Upper lobe of left lung (tissue), 6 donors: ENCODE results near the gene PLK3. TPM values are rescaled to one million over a fixed set of nuclear protein-coding genes. Genes with fewer than 3 reads are reported as not detected.
A peak's percentile ranks its signal among the peaks of the same experiment; 100 is the strongest.

ENCODE experiments used
- ATAC-seq, 2 donors: fragments of 200-7000 bp; cut with Tn5 transposase; one replicate each; pipeline ENCODE4 v1.9.1; 2022; ENCODE audit warnings: mild to moderate bottlenecking in 2 of 2, moderate library complexity in 2 of 2; ENCODE audit not compliant: low FRiP score in 2 of 2
- DNase-seq, 2 donors: peaks; one replicate each; pipeline ENCODE4 v3.0.0-alpha.2; 2019 to 2020
- H3K27ac ChIP-seq, 4 donors: fragments of 200-600 bp; sonication (generic); one replicate each; pipeline ENCODE4 v1.5.1; 2016 to 2019
- H3K27me3 ChIP-seq, 4 donors: fragments of 200-600 bp; sonication (generic); one replicate each; pipeline ENCODE4 v1.5.1; 2017 to 2019
- H3K36me3 ChIP-seq, 4 donors: fragments of 200-600 bp; sonication (generic); one replicate each; pipeline ENCODE4 v1.5.1; 2016 to 2019
- H3K4me1 ChIP-seq, 4 donors: fragments of 200-600 bp; sonication (generic); one replicate each; pipeline ENCODE4 v1.5.1; 2018 to 2019
- H3K4me3 ChIP-seq, 4 donors: fragments of 200-600 bp; sonication (generic); one replicate each; pipeline ENCODE4 v1.5.1; 2017 to 2019; ENCODE audit warnings: mild to moderate bottlenecking in 2 of 4, moderate library complexity in 1 of 4
- H3K9me3 ChIP-seq, 4 donors: fragments of 200-600 bp; sonication (generic); one replicate each; pipeline ENCODE4 v1.5.1; 2018 to 2019
- EP300 ChIP-seq, 4 donors: sonication (generic); formaldehyde crosslinking; IDR thresholded peaks; one replicate each; pipeline ENCODE4 v1.5.1; 2017; ENCODE audit warnings: antibody characterized with exemption in 4 of 4, control low read depth in 2 of 4
- POLR2A ChIP-seq, 4 donors: fragments of 450-650 bp; IDR thresholded peaks; one replicate each; pipeline ENCODE4 v1.5.1; 2016 to 2017; ENCODE audit warnings: antibody characterized with exemption in 4 of 4, mild to moderate bottlenecking in 2 of 4
- POLR2AphosphoS5 ChIP-seq, 2 donors: sonication (generic); formaldehyde crosslinking; IDR thresholded peaks; one replicate each; pipeline ENCODE4 v1.5.1; 2017; ENCODE audit warnings: antibody characterized with exemption in 2 of 2
- WGBS, 2 donors: methylation state at CpG; one replicate each; pipeline ENCODE4 v1.1.5; 2017 to 2018; 5-methylcytosine and 5-hydroxymethylcytosine counted together
- total RNA-seq, 6 donors: library from RNA; depleted of rRNA in 4 of 6; stranded (reverse); fragments of >200 nt in 4 of 6; gene quantifications; one replicate each; pipeline versions ENCODE4 v1.1.0 to v1.2.1, GENCODE V29; 2016 to 2021
- TF ChIP-seq, protein P1 (sequence below), 6 experiments: fragments of 450-650 bp in 4 of 6; fragments of 200-600 bp in 2 of 6; sonication (generic) in 2 of 6; IDR thresholded peaks; one replicate each; pipeline ENCODE4 v1.5.1; 2016 to 2019; ENCODE audit warnings: antibody characterized with exemption in 6 of 6
- donor health status: DM: no; HTN: no; CAD: no; lungs with moderate emphysema.
- donor health status: DM: no; HTN: yes; CAD: no; lungs with severe emphysema.

Gene PLK3
- total RNA-seq, 6 donors from 2014 or later = 24.9 to 72.4 (median 49.6) TPM

DNA sequence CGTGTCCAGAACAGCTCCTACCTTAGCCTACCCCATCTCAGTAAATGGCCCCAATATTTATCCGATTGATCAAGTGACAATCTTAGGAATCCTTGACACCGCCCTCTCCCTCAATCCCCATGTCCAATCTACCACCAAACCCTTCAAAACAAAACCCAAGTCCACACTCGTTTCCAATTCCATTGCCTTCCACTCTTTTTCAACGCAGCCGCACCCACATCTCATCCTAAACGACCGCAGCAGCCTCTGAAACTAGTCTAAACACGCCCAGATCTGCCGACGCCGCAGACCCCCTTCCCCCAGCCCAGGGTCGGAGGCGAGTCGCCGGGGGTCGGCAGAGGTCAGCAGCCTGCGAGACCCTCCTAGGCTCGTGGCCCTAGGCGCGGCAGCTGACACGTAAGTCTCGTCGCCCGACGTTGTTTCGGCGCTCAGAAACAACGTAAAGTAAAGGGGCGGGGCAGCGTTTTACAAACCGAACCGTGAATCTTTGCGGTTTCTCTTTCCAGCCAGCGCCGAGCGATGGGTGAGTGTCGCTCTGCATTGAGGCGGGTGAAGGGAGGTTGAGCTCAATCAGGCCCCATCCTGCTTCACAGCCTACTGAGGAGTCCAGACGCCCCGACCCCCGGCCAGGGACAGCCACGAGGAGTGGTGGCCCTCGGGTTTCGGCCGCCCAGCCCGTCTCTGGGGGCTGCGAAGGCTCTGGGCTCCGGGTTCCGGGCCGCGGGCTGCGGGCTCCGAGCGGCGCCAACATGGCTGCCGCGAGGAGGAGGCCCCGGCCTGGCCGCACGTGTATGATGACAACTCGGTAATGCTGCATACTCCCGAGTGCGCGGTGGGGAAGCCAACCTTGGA is 24.9 kb upstream of the PLK3 start, which contains the start of gene RPS8:
TSS of gene RPS8 (plus strand) at position 463 of the 852 bp plus-strand sequence. CDS start at position 520, 57 bp downstream.
- peak; percentile 90 to 96 for ATAC-seq
- 0 to 1% methylated on average over 22 to 49 of the region's 65 CpGs for WGBS, 2 donors
- H3K27ac ChIP-seq = peak within 1 kb of the TSS; percentile 86 to 94 (median 94)
- no peaks in the 10 kb centered on the region for H3K27me3 ChIP-seq
- H3K36me3 ChIP-seq = peaks cover 11 to 42% (median 36%) of the 10 kb centered on the region in 4 donors
- H3K4me1 ChIP-seq = peaks cover 16 to 33% (median 24%) of the 10 kb centered on the region in 4 donors
- peak; percentile 98 to 99 for TF ChIP-seq POLR2AphosphoS5 (IDR thresholded peaks at IDR 0.05)
- TF ChIP-seq EP300 (IDR thresholded peaks at IDR 0.05) = peak in 1 of 4 donors; percentile 68
- peak; percentile 56 to 98 (median 92) for TF ChIP-seq POLR2A (IDR thresholded peaks at IDR 0.05)
- TF ChIP-seq, protein P1, sequence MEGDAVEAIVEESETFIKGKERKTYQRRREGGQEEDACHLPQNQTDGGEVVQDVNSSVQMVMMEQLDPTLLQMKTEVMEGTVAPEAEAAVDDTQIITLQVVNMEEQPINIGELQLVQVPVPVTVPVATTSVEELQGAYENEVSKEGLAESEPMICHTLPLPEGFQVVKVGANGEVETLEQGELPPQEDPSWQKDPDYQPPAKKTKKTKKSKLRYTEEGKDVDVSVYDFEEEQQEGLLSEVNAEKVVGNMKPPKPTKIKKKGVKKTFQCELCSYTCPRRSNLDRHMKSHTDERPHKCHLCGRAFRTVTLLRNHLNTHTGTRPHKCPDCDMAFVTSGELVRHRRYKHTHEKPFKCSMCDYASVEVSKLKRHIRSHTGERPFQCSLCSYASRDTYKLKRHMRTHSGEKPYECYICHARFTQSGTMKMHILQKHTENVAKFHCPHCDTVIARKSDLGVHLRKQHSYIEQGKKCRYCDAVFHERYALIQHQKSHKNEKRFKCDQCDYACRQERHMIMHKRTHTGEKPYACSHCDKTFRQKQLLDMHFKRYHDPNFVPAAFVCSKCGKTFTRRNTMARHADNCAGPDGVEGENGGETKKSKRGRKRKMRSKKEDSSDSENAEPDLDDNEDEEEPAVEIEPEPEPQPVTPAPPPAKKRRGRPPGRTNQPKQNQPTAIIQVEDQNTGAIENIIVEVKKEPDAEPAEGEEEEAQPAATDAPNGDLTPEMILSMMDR (IDR thresholded peaks at IDR 0.05) = peak in 2 of 6 experiments; percentile 16 to 17
- no peaks in the 10 kb centered on the region for H3K9me3 ChIP-seq
- DNase-seq = peak; percentile 91 to 92
- peak within 1 kb of the TSS; percentile 70 to 91 (median 80) for H3K4me3 ChIP-seq

DNA sequence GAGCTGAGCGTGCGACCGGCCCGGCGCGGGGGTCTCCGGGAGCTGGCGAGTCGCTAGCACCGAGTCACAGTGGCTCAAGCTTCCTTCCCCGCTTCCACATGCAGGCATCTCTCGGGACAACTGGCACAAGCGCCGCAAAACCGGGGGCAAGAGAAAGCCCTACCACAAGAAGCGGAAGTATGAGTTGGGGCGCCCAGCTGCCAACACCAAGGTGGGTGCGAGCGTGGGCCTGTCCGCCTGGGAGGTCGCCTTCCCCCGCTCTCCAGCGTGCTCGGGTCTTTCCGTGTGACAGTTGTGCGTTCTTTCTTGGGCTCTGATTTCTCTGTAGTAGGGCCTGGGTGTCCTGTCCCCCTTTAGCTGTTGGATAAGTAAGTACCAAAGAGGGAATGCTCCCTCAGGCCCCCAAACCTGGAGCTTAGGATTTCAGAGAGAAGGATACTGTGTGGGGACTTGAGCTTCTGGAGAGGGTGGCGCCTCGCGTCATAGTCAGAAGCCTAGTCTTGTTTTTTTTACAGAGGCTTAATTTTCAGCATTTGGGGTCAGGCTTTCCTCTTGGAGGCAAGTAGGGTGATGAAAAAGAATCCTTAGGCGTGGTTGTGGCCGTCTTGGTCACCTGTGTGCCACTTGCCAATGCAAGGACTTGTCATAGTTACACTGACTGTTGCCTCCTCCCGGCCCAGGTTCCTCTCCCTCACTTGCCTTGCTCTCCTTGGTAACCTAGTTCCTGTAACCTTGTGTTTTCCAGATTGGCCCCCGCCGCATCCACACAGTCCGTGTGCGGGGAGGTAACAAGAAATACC is 24.0 kb upstream of the PLK3 start:
- DNase-seq (peak in 1 of 2 donors; percentile 44), ATAC-seq (peak; percentile 23 to 43)
- Histone ChIP-seq H3K9me3 (no peaks in the 10 kb centered on the region), H3K27me3 (no peaks in the 10 kb centered on the region), H3K36me3 (peaks cover 11 to 50% (median 44%) of the 10 kb centered on the region in 4 donors), H3K27ac (peak overlapping the region; percentile 86 to 94 (median 94)), H3K4me1 (peaks cover 16 to 33% (median 24%) of the 10 kb centered on the region in 4 donors), H3K4me3 (peak overlapping the region; percentile 70 to 91 (median 80))
- TF ChIP-seq POLR2A (IDR thresholded peaks at IDR 0.05) (no peak), EP300 (IDR thresholded peaks at IDR 0.05) (no peak), POLR2AphosphoS5 (IDR thresholded peaks at IDR 0.05) (no peak)
- TF ChIP-seq, protein P1 (IDR thresholded peaks at IDR 0.05) = no peak
- 9 to 22% methylated on average over 14 to 20 of the region's 36 CpGs for WGBS, 2 donors

DNA sequence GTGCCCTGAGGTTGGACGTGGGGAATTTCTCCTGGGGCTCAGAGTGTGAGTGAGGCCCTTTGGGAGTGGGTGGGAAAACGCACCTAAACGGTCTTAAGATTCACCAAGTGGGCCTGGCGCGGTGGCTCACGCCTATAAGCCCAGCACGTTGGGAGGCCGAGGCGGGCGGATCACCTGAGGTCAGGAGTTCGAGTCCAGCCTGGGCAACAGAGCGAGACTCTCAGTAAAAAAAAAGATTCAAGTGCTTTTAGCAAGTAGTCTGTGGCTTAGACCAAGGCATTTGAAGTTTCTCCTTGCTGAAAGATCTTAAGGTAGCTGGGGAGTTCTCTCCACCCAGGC is 23.5 kb upstream of the PLK3 start:
- DNase-seq = peak in 1 of 2 donors; percentile 62
- peaks cover 11 to 55% (median 45%) of the 10 kb centered on the region in 4 donors for H3K36me3 ChIP-seq

DNA sequence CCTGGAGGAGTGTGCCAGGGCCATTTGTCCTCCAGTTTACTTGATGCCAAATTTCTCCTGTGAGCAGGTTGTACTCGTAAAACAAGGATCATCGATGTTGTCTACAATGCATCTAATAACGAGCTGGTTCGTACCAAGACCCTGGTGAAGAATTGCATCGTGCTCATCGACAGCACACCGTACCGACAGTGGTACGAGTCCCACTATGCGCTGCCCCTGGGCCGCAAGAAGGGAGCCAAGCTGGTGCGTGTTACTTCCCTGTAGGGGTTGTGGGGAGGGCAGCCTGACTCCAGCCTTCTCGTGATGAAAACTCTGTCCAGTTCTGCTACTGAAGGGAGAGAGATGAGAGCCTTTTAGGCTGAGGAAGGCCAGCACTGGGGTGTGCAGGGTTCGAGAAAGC is 22.6 kb upstream of the PLK3 start:
- no peak overlapping the region for H3K27ac ChIP-seq
- H3K9me3 ChIP-seq = no peaks in the 10 kb centered on the region
- WGBS, 2 donors = 80 to 88% methylated on average over 7 to 14 of the region's 14 CpGs
- H3K27me3 ChIP-seq = no peaks in the 10 kb centered on the region
- no peak for TF ChIP-seq POLR2AphosphoS5 (IDR thresholded peaks at IDR 0.05)
- no peak for TF ChIP-seq EP300 (IDR thresholded peaks at IDR 0.05)
- no peak for TF ChIP-seq POLR2A (IDR thresholded peaks at IDR 0.05)
- TF ChIP-seq, protein P1 (IDR thresholded peaks at IDR 0.05) = no peak
- DNase-seq (no peak), ATAC-seq (no peak)
- peak overlapping the region in 1 of 4 donors; percentile 91 for H3K4me3 ChIP-seq
- H3K4me1 ChIP-seq = peaks cover 16 to 33% (median 24%) of the 10 kb centered on the region in 4 donors
- peaks cover 11 to 62% (median 45%) of the 10 kb centered on the region in 4 donors for H3K36me3 ChIP-seq

More for the DNA sequence above, 23.5 kb upstream of the PLK3 start:
- Histone ChIP-seq H3K27me3 (no peaks in the 10 kb centered on the region), H3K4me1 (peaks cover 16 to 33% (median 24%) of the 10 kb centered on the region in 4 donors), H3K27ac (peak overlapping the region; percentile 86 to 94 (median 94)), H3K4me3 (peak overlapping the region; percentile 70 to 91 (median 80)), H3K9me3 (no peaks in the 10 kb centered on the region)
- 63 to 65% methylated on average over 12 of the region's 12 CpGs for WGBS, 2 donors
- TF ChIP-seq, protein P1 (IDR thresholded peaks at IDR 0.05) = no peak
- TF ChIP-seq POLR2AphosphoS5 (IDR thresholded peaks at IDR 0.05) = no peak
- TF ChIP-seq EP300 (IDR thresholded peaks at IDR 0.05) = no peak
- TF ChIP-seq POLR2A (IDR thresholded peaks at IDR 0.05) = no peak
- no peak for ATAC-seq
